GM08714 (cell line): ENCODE results near the gene CASP8.
"Not testable (repeated sequence)": the region's sequence is repeated elsewhere in the genome, so short reads cannot be mapped to it uniquely, and the experiment has no call there.

Source experiments
- H3K4me3 ChIP-seq: fragments of 200-500 bp; sonication (Bioruptor generic); 2 replicates; pipeline ENCODE4 v1.5.1; 2014; ENCODE audit warnings: mild to moderate bottlenecking, low read length, inconsistent platforms
- ZNF274 ChIP-seq: IDR thresholded peaks from 2 replicates; pipeline ENCODE4 v1.6.1; 2012; ENCODE audit warnings: mild to moderate bottlenecking, low read depth, low read length

CASP8 gene

DNA sequence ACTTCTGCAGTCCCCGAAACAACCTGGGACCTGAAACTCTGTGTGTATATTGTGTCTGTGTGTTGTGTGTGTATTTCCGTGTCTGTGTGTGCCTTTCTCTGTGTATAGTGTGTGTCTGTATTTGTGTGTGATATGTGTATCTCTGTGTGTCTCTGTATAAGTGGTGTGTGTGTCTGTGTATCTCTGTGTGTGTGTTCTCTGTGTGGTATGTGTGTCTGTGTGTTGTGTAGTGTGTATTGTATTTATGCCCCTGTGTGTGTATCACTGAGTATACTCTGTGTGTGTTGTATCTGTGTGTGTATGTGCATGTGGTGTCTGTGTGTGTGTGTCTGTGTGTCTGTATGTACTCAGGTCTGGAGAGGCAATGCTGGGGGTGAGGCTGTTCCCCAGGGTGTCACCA, 11.6 kb downstream of the CASP8 start:
- no peak overlapping the region for H3K4me3 ChIP-seq
- TF ChIP-seq ZNF274 = no peak

DNA sequence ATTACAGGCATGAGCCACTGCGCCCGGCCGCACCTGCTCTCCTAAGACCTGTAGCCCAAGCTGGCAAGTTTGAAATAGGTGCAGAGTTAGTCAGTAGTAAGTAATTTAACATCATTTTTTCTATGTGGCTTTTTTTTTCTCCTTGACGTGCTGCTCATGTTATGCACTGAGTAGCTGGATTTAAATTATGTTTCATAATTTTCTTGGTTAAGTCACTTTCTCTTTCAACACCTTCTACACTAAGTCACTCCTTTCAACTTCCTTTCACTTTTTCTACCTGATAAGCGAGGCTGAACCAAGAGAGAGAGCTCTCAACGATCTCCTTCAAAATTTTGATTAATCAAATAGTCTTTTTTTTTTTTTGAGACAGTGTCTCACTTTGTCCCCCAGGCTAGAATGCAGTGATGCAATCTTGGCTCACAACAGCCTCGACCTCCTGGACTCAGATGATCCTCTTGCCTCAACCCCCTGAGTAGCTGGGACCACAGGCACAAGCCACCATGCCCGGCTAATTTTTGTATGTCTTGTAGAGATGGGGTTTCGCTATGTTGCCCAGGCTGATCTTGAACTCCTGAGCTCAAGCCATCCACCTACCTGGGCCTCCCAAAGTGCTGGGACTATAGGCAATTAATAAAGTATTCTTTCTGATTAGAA, 13.1 kb downstream of the CASP8 start:
- no peak for TF ChIP-seq ZNF274
- no peak overlapping the region for H3K4me3 ChIP-seq

DNA sequence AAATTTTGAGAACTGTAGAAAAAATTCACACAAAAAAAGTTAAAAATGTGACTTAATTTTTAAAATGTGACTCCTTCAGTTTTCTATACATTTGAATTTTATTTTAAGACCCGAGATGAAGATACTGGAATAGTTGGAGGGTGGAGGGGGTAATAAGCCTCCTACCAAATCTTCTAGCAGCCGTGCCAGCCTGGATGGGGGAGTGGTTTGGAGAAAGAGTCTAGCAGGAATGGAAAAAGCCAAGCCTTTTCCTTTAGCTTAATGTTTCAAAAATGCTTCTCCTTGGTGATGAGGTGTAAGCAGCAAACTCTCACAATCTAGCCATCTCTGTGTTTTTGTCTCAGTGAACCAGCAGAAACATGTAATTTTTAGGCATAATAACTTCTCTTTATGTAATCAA, 14.7 kb downstream of the CASP8 start:
- no peak overlapping the region for H3K4me3 ChIP-seq
- TF ChIP-seq ZNF274 = no peak

DNA sequence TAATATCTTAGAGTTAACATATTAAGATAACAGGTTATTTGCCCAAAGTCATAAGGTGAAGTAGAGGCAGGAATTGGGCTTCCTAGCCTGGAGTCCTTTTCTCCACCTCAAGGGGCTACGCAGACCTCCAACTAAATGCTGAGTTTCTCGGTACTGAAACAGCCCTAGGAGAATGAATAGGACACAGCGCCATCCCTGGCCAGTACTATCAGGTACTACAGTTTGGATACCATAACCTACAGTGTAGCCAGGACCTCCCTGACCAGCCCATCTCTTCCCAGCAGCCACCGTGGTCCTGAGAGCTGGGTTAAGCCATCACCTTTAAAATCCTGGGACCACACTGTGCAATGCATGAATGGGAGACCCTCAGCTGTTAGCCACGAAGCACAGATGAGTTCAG, 15.7 kb downstream of the CASP8 start:
- H3K4me3 ChIP-seq = no peak overlapping the region
- no peak for TF ChIP-seq ZNF274

DNA sequence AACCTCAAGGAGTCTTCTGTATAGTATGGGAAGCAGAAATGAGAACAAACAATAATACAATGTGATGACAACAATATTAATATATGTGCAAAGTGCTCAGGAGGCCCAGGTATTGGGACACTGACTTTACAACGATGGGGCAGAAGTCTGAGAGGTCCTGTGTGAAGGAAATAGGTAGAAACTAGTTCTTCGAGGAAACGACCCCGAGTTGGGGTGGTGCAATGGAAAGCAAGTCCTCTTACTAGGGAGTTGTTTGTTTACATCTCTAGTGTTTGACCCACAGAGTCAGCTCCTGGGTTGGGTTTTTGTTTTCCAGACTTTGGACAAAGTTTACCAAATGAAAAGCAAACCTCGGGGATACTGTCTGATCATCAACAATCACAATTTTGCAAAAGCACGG, 16.2 kb downstream of the CASP8 start:
- no peak for TF ChIP-seq ZNF274
- H3K4me3 ChIP-seq = no peak overlapping the region

DNA sequence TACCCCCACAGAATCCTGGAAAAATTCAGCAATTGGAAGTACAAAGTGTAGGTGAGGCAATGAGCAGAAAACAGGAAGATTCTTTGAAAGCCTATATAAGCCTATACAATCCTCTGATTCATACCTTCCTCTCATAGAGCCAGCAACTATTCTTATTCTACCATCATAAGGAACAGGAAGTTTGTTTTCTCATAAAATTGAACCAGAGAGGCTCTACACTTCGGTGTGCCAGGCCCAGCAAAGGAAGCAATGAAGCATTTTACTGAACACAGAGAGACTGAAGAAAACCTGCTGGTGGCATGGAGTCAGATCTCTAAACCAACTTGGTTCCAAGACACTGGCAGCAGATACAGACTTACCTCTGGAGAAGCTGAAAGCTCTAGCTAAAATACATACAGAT, 18.7 kb downstream of the CASP8 start:
- no peak for TF ChIP-seq ZNF274
- no peak overlapping the region for H3K4me3 ChIP-seq

DNA sequence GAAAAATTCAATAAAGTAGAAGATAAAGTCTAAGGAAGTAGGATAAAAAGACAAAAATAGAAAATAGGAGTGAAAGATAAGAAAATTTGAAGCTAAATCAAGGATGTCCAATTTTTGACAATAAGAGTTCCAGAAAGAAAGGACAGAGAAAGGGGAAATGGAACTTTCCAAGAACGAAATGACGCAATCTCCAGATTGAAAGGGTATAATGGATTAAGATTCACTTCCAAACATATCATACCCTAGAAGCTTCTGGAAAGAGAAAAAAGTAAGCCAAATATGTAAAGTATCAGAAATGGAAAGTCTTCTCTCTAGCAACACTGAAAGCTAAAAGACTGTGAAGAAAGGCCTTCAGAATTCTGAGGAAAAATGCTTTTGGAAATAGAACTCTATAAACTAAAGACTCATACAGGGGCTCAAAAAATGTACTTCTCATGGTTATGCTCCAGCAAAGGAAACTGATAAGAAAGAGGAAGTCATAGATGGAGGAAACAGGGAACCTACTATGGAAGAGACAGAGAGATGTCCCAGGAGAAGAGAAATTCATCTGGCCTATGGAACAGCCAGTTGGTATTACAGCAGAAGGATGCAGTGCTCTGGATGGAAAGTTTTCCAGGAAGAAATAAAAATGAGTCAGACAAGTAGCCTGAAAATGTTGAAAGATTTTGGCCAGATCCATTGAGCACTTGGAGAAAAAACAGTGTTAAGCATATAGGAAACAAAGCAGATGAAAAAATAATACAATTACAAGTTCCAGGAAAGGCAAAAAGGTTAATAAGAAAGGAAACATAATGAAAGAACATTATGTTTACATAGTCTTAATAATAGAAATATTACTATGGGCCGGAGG, 20.1 kb downstream of the CASP8 start:
- no peak for TF ChIP-seq ZNF274
- H3K4me3 ChIP-seq = no peak overlapping the region

DNA sequence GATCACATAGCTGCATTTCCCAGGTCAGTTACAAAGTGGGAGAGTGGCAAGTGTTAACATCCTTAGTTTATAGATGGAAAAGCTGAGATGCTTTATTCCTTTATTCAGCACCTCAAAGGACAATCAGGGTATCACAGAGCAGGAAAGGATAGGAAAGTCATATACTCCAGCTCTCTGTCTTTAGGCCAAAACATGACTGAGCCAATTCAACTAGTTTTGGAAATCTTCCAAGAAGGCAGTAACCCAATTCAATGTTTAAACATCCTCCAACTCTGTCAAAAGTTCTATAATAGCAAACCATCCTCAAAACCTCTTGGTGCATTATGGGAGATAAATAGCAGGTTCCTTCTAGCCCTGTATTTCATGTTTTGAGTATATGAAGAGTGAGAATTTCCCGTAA, 25.2 kb downstream of the CASP8 start:
- H3K4me3 ChIP-seq = no peak overlapping the region
- no peak for TF ChIP-seq ZNF274

DNA sequence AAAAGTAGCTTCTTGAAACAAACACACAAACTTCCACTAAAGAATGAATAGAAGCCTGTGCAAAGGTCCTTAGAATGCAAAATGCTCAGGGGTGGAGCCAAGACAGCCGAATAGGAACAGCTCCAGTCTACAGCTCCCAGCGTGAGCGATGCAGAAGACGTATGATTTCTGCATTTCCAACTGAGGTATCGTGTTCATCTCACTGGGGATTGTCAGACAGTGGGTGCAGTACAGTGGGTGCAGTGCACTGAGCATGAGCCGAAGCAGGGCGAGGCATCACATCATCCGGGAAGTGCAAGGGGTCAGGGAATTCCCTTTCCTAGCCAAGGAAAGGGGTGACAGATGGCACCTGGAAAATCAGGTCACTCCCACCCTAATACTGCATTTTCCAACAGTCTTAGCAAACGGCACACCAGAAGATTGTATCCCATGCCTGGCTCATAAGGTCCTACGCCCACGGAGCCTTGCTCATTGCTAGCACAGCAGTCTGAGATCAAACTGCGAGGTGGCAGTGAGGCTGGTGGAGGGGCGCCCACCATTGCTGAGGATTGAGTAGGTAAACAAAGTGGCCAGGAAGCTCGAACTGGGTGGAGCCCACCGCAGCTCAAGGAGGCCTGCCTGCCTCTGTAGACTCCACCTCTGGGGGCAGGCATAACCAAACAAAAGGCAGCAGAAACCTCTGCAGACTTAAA, 30.3 kb downstream of the CASP8 start:
- not testable (repeated sequence) for H3K4me3 ChIP-seq

DNA sequence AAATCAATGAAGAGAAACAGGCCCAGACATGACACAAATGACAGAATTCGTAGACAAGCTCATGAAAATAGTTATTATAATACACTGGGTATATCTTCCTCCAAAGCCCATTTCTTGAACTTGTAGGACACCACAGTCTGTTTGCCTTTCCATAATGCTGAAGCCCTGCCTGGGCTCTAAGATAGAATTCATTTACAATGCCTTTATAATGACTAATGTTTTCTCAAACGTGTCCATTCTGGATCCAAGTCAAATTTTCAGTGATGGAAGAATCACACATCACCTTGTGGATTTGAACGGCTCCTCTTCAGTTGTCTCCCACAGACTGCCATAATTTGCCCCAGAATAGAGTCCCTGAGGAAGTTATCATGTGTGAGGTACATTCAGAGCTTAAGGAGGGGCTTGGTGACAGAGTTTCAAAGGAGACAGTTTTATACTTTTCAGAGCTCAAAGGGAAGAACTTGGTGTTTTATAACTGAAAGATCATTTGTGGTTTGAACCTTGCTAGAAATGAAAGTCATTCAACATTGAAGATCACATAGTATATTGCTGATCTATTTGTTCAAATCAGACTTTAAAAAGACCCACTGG, 38.2 kb downstream of the CASP8 start:
- no peak for TF ChIP-seq ZNF274

DNA sequence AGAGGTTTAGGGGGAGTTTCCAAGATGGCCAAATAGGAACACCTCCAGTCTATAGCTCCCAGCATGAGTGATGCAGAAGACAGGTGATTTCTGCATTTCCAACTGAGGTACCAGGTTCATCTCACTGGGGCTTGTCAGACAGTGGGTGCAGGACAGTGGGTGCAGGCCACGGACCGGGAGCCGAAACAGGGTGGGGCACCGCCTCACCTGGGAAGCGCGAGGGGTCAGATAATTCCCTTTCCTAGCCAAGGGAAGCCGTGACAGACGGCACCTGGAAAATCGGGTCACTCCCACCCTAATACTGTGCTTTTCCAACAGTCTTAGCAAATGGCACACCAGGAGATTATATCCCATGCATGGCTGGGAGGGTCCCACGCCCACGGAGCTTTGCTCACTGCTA, 39.6 kb downstream of the CASP8 start:
- H3K4me3 ChIP-seq = not testable (repeated sequence)

More for the DNA sequence above, 38.2 kb downstream of the CASP8 start:
- H3K4me3 ChIP-seq = no peak overlapping the region

DNA sequence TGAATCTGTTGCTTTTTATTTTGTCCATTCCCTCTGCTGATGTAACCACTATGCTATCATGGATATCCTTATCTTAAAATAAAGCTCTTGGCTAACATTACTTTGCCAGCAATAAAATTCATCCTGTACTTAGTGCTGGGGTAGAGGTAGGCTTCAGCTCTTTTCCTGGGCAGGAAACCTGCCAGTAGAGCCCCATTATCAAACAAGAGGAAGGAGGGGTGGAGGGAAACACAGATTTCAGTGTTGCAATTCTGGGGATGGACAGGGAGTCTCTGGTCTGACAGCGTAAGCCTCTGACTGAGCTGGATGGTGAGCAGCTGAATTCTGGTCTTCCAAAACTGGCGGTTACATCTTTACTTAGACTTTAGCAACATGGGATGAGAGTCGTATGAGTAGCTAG, 47.5 kb downstream of the CASP8 start:
- no peak overlapping the region for H3K4me3 ChIP-seq
- TF ChIP-seq ZNF274 = no peak

DNA sequence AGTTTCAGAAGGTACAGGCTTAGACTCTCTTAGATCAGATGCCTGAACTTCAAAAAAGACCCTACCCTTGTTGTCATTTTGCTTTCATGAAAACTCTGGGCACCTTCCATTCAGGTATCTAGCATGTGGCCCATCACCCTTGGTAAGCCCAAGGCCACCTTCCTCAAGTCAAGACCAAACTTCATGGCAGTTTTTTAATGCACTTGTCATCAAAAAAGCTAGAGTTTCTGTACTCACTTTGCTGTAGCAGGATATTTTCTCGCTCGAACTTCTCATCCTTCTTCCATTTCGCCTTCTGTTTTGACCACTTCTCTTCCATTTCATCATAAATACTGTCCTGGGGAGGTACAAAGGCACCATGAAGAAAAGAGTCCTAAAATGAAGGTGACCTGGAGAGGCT, 48.6 kb downstream of the CASP8 start:
- TF ChIP-seq ZNF274 = no peak
- no peak overlapping the region for H3K4me3 ChIP-seq

DNA sequence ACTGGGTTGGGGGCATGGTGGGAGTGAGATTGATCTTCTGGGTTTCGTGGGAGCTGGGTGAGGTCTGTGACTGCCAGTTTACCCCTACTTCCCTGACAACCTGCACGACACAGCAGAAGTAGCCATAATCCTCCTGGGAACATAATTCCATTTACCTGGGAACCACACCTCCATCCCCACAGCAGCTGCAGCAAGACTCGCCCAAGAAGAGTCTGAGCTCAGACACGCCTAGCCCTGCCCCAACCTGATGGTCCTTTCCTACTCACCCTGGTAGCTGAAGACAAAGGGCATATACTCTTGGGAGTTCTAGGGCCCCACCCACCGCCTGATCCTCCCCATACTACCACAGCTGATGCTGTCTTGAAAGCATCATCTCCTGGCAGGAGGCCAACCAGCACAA, 53.0 kb downstream of the CASP8 start:
- H3K4me3 ChIP-seq = no peak overlapping the region
- no peak for TF ChIP-seq ZNF274

DNA sequence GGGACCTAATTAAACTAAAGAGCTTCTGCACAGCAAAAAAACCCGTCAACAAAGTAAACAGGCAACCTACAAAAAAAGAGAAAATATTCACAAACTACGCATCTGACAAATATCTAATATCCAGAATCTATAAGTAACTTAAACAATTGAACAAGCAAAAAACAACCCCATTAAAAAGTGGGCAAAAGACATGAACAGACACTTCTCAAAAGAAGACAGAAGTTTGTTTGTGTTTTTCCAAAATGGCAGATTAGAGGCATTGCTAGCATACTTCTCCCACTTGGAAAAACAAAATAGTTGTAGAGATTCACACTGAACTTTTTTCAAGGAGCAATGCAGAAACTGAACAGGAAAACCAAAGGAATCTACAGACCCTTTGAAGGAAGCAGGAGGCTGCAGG, 59.2 kb downstream of the CASP8 start:
- H3K4me3 ChIP-seq = no peak overlapping the region
- TF ChIP-seq ZNF274 = no peak
